Upper lobe of left lung (tissue), 6 donors: Measurements from ENCODE around the gene RELL1. TPM values are rescaled to one million over a fixed set of nuclear protein-coding genes. Genes with fewer than 3 reads are reported as not detected.

Experiments
- ATAC-seq, 2 donors: fragments of 200-7000 bp; cut with Tn5 transposase; one replicate each; pipeline ENCODE4 v1.9.1; 2022; ENCODE audit warnings: mild to moderate bottlenecking in 2 of 2, moderate library complexity in 2 of 2; ENCODE audit not compliant: low FRiP score in 2 of 2
- DNase-seq, 2 donors: peaks; one replicate each; pipeline ENCODE4 v3.0.0-alpha.2; 2019 to 2020
- H3K27ac ChIP-seq, 4 donors: fragments of 200-600 bp; sonication (generic); one replicate each; pipeline ENCODE4 v1.5.1; 2016 to 2019
- H3K27me3 ChIP-seq, 4 donors: fragments of 200-600 bp; sonication (generic); one replicate each; pipeline ENCODE4 v1.5.1; 2017 to 2019
- H3K36me3 ChIP-seq, 4 donors: fragments of 200-600 bp; sonication (generic); one replicate each; pipeline ENCODE4 v1.5.1; 2016 to 2019
- H3K4me1 ChIP-seq, 4 donors: fragments of 200-600 bp; sonication (generic); one replicate each; pipeline ENCODE4 v1.5.1; 2018 to 2019
- H3K4me3 ChIP-seq, 4 donors: fragments of 200-600 bp; sonication (generic); one replicate each; pipeline ENCODE4 v1.5.1; 2017 to 2019; ENCODE audit warnings: mild to moderate bottlenecking in 2 of 4, moderate library complexity in 1 of 4
- H3K9me3 ChIP-seq, 4 donors: fragments of 200-600 bp; sonication (generic); one replicate each; pipeline ENCODE4 v1.5.1; 2018 to 2019
- EP300 ChIP-seq, 4 donors: sonication (generic); formaldehyde crosslinking; IDR thresholded peaks; one replicate each; pipeline ENCODE4 v1.5.1; 2017; ENCODE audit warnings: antibody characterized with exemption in 4 of 4, control low read depth in 2 of 4
- POLR2A ChIP-seq, 4 donors: fragments of 450-650 bp; IDR thresholded peaks; one replicate each; pipeline ENCODE4 v1.5.1; 2016 to 2017; ENCODE audit warnings: antibody characterized with exemption in 4 of 4, mild to moderate bottlenecking in 2 of 4
- POLR2AphosphoS5 ChIP-seq, 2 donors: sonication (generic); formaldehyde crosslinking; IDR thresholded peaks; one replicate each; pipeline ENCODE4 v1.5.1; 2017; ENCODE audit warnings: antibody characterized with exemption in 2 of 2
- WGBS, 2 donors: methylation state at CpG; one replicate each; pipeline ENCODE4 v1.1.5; 2017 to 2018; 5-methylcytosine and 5-hydroxymethylcytosine counted together
- total RNA-seq, 6 donors: library from RNA; depleted of rRNA in 4 of 6; stranded (reverse); fragments of >200 nt in 4 of 6; gene quantifications; one replicate each; pipeline versions ENCODE4 v1.1.0 to v1.2.1, GENCODE V29; 2016 to 2021
- TF ChIP-seq, protein P1 (sequence below), 6 experiments: fragments of 450-650 bp in 4 of 6; fragments of 200-600 bp in 2 of 6; sonication (generic) in 2 of 6; IDR thresholded peaks; one replicate each; pipeline ENCODE4 v1.5.1; 2016 to 2019; ENCODE audit warnings: antibody characterized with exemption in 6 of 6
- donor health status: DM: no; HTN: no; CAD: no; lungs with moderate emphysema.
- donor health status: DM: no; HTN: yes; CAD: no; lungs with severe emphysema.

The RELL1 gene
- total RNA-seq, 6 donors from 2014 or later, result 21.2 to 58.8 (median 40.7) TPM

DNA sequence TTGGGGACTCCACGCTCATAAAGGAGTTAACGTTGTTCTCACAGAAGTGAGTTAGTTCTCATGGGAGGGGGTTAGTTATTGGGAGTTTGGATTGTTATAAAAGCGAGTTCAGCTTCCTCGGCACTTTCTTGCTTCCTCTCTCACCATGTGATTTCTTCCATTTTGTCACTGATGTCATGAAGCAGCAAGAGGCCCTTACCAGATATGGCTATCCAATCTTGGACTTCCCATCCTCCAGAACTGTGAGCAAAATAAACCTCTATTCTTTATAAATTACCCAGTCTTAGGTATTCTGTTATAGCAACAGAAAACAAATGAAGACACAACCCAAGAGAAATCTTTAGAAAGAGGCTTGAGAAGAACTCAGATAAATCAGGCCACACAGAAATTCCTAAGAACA lies 29.5 kb downstream of the RELL1 start:
- Histone ChIP-seq H3K9me3 (peaks cover 0 to 13% (median 7%) of the 10 kb centered on the region in 4 donors), H3K36me3 (no peaks in the 10 kb centered on the region), H3K4me1 (peaks cover 0 to 3% (median 1%) of the 10 kb centered on the region in 4 donors), H3K4me3 (no peak overlapping the region), H3K27ac (no peak overlapping the region), H3K27me3 (no peaks in the 10 kb centered on the region)
- DNase-seq, result no peak
- ATAC-seq, result no peak
- WGBS, 2 donors, result 97 to 98% methylated on average over 4 of the region's 4 CpGs
- no peak for TF ChIP-seq POLR2A (IDR thresholded peaks at IDR 0.05)
- no peak for TF ChIP-seq POLR2AphosphoS5 (IDR thresholded peaks at IDR 0.05)
- TF ChIP-seq, protein P1, sequence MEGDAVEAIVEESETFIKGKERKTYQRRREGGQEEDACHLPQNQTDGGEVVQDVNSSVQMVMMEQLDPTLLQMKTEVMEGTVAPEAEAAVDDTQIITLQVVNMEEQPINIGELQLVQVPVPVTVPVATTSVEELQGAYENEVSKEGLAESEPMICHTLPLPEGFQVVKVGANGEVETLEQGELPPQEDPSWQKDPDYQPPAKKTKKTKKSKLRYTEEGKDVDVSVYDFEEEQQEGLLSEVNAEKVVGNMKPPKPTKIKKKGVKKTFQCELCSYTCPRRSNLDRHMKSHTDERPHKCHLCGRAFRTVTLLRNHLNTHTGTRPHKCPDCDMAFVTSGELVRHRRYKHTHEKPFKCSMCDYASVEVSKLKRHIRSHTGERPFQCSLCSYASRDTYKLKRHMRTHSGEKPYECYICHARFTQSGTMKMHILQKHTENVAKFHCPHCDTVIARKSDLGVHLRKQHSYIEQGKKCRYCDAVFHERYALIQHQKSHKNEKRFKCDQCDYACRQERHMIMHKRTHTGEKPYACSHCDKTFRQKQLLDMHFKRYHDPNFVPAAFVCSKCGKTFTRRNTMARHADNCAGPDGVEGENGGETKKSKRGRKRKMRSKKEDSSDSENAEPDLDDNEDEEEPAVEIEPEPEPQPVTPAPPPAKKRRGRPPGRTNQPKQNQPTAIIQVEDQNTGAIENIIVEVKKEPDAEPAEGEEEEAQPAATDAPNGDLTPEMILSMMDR (IDR thresholded peaks at IDR 0.05), result no peak
- TF ChIP-seq EP300 (IDR thresholded peaks at IDR 0.05), result no peak

DNA sequence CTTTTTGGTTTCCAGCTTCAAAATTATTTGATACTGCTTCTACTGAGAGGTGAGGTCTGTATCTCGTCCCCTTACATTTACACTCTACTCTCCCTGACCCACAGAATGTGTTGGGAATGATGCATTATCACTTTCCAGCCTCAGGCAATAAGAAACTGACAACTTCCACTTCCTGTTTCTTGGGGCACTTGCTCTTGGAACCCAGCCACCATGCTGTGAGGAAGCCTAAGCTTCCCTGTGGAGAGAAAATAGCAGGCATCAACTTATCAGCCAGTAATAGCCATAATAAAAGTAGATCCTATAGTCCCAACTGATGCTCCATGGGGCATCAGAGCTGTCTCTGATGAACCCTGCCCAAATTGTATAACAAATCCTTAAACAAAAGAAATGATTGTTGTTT lies 32.6 kb downstream of the RELL1 start:
- H3K27ac ChIP-seq, result no peak overlapping the region
- no peak for ATAC-seq

DNA sequence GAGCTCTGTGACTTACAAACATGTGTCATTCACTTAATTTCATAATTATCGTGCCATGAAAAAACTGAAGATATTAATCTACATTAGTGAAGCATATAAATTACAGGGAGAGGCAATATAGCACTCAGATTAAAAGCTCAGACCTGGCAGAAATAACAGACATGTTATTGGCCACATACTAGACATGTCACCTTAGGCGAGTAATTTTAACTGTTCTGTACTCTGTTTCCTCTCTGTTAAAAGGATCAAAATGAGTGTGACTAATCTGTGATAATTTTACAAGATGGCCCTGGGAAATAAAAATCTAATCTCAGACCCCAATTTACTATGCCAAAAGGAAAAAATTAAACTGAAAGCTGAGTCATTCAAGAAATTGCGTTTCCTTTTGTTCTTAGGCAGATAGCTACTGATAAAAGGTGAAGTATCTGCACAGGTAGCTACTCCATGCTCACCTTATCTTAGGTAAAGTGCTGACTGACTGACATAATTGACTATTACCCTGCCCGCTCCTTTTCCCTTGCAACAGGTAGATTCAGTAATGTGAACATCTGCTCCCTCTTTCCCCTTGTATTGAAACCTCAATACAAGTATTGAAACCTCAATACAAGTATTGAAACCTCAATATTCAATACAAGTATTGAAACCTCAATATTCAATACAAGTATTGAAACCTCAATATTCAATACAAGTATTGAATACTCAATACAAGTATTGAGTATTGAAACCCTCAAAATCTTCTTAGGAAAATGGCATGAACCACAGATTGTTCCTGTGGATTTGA lies 33.2 kb downstream of the RELL1 start:
- Histone ChIP-seq H3K27me3 (no peaks in the 10 kb centered on the region), H3K4me1 (peaks cover 5 to 10% (median 7%) of the 10 kb centered on the region in 4 donors), H3K4me3 (no peak overlapping the region), H3K27ac (no peak overlapping the region), H3K9me3 (peaks cover 0 to 13% (median 7%) of the 10 kb centered on the region in 4 donors), H3K36me3 (no peaks in the 10 kb centered on the region)
- no peak for ATAC-seq
- 86 to 87% methylated on average over 4 of the region's 4 CpGs for WGBS, 2 donors
- TF ChIP-seq, protein P1 (IDR thresholded peaks at IDR 0.05), result no peak
- TF ChIP-seq POLR2A (IDR thresholded peaks at IDR 0.05), result no peak
- no peak for TF ChIP-seq EP300 (IDR thresholded peaks at IDR 0.05)
- TF ChIP-seq POLR2AphosphoS5 (IDR thresholded peaks at IDR 0.05), result no peak
- no peak for DNase-seq

More for the DNA sequence above, 32.6 kb downstream of the RELL1 start:
- Histone ChIP-seq H3K4me3 (no peak overlapping the region), H3K36me3 (no peaks in the 10 kb centered on the region), H3K9me3 (peaks cover 0 to 13% (median 7%) of the 10 kb centered on the region in 4 donors), H3K4me1 (peaks cover 0 to 3% (median under 1%) of the 10 kb centered on the region in 4 donors), H3K27me3 (no peaks in the 10 kb centered on the region)
- 90 to 91% methylated on average over 1 of the region's 1 CpG for WGBS, 2 donors
- TF ChIP-seq POLR2A (IDR thresholded peaks at IDR 0.05) (no peak), POLR2AphosphoS5 (IDR thresholded peaks at IDR 0.05) (no peak), EP300 (IDR thresholded peaks at IDR 0.05) (no peak)
- TF ChIP-seq, protein P1 (IDR thresholded peaks at IDR 0.05), result no peak
- DNase-seq, result peak in 1 of 2 donors; percentile 28

DNA sequence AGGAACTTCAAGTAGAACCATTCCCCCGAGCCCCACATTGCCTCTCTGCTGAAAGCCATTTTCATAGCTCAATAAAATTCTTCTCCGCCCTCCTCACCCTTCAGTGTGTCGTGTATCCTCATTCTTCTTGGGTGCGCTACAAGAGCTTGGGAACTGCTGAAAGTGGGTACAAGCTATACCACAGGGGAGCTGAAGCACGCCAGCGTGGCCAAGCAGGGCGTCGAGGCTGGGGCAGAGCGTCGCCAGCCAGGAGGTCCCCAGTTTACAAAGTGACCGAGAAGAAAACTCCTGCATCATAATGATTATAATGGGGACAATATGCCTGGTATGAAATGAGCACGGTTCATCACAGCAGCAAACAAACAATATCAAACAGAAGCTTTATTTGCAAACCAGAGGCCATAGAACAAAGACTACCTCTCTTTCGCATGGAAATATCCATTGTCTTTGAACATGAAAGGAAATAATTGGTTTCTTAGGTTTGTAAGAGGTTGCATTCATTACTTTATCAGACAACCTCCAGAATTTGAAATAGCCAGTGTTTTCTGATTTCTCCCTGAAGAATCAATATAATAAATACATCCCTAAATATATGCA lies 34.3 kb downstream of the RELL1 start:
- Histone ChIP-seq H3K4me1 (peaks cover 10 to 11% (median 10%) of the 10 kb centered on the region in 4 donors), H3K27ac (no peak overlapping the region)
- ATAC-seq, result no peak

More for the DNA sequence above, 34.3 kb downstream of the RELL1 start:
- TF ChIP-seq, protein P1 (IDR thresholded peaks at IDR 0.05), result no peak
- no peak for TF ChIP-seq POLR2AphosphoS5 (IDR thresholded peaks at IDR 0.05)
- TF ChIP-seq POLR2A (IDR thresholded peaks at IDR 0.05), result no peak
- TF ChIP-seq EP300 (IDR thresholded peaks at IDR 0.05), result no peak
- Histone ChIP-seq H3K9me3 (peaks cover 0 to 13% (median 5%) of the 10 kb centered on the region in 4 donors), H3K4me3 (no peak overlapping the region), H3K27me3 (no peaks in the 10 kb centered on the region), H3K36me3 (peaks cover 0 to 7% (median 3%) of the 10 kb centered on the region in 4 donors)
- 97 to 98% methylated on average over 13 of the region's 13 CpGs for WGBS, 2 donors
- peak in 1 of 2 donors; percentile 44 for DNase-seq
